GM10847 (cell line): ENCODE measurements around the gene GALNT12.

Source experiments
- POLR2A ChIP-seq: IDR thresholded peaks from 2 replicates; pipeline ENCODE4 v1.6.1; 2011; ENCODE audit not compliant: insufficient read length; ENCODE audit errors: extremely low read depth

Gene GALNT12, protein sequence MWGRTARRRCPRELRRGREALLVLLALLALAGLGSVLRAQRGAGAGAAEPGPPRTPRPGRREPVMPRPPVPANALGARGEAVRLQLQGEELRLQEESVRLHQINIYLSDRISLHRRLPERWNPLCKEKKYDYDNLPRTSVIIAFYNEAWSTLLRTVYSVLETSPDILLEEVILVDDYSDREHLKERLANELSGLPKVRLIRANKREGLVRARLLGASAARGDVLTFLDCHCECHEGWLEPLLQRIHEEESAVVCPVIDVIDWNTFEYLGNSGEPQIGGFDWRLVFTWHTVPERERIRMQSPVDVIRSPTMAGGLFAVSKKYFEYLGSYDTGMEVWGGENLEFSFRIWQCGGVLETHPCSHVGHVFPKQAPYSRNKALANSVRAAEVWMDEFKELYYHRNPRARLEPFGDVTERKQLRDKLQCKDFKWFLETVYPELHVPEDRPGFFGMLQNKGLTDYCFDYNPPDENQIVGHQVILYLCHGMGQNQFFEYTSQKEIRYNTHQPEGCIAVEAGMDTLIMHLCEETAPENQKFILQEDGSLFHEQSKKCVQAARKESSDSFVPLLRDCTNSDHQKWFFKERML

DNA sequence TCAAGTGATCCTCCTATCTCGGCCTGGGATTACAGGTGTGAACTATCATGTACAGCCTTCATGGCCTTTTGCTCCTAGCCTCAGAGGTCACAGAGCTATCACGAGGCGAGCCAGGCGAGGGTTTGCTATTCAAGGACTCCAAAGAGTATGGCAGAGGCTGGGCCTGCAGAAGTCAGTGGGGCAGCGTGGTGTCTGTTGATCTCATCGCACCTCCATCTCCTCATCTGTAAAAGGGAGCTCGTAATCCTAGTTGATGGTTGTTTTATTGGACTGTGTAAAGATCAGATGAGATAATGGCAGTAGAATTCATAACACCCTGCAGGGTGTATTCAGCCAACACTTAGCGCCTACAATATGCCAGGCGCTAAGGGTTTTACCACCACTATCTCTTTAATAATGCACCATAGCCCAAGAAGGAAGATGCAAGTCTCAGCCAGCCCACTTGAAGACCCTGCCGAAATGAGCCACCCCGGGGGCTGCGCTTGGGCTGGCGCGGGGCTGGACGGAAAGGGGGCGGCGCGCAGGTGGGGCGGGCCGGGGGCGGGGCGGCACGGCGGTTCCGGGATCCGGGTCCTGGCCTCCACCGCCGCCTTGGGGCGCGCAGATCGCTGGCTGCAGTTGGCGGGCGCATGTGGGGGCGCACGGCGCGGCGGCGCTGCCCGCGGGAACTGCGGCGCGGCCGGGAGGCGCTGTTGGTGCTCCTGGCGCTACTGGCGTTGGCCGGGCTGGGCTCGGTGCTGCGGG is at the start of gene GALNT12:
Gene GALNT12, plus strand, starts transcription at position 601 of the 744 bp plus-strand sequence. Its CDS starts 29 bp downstream, at position 630.
- peak; percentile 29 for TF ChIP-seq POLR2A

DNA sequence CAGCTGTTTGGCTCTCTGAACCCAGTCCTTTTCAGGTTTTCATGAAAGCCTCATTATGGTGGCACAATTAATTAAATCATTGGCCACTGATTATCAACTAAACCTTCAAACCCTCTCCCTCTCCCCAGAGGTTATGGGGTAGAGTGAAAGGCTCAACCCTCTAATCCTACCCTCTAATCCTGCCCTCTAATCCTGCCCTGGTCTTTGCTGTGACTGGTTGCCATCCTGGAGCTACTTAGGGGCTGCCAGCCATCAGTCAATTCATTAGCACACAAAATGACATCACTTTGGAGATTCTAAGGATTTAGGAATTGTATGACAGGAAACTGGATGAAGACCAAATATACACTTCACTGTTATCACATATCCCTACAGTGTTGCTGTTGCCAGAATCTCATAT is 47.2 kb upstream of the GALNT12 start:
- TF ChIP-seq POLR2A: no peak

DNA sequence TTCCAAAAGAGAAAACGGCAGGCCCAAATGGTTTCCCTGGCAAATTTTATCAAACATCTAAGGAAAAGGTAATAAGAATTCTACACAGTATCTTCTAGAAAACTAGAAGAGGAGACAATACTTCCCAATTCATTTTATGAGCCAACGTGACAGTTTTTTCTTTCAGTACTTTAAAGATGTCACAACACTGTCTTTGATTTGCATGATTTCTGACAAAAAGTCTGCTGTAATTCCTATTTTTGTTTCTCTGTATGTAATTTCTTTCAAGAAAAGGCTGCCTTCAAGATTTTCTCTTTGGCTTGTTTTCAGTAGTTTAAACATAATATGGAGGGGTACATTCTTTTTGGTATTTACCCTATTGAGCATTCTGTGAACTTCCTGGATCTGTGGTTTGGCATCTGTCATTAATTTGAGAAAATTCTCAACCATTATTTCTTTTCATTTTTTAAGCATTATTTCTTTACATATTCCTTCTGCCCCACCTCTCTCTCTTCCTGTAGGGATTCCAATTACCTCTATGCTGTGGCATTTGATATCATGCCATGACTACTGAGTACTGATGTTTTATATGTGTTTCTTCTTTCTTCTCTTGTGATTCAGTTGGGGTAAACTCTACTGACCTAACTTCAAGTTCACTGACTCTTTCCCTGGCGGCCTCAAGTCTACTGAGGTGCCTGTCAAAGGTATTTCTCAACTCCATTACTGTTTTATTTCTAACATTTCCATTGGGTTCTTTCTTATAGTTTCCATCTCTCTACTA is 43.3 kb upstream of the GALNT12 start:
- no peak for TF ChIP-seq POLR2A

DNA sequence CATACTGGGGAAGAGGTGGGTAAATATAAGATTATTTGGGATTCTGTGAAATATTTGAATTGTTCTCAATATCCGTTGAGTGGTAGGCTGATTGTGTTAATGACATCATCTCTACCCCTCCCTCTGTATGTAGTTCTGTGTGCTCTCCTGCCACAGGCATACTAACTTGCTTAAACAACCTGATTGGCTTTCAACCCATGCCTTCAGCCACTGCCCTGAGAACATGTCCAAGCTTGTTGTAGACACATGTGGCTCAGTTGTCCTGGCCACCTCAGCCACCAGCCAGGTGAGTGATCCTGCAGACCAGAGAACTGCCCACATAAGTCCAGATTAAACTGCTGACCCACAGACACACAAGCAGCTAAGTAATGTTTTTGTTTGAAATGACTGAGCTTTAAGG is 42.2 kb upstream of the GALNT12 start:
- TF ChIP-seq POLR2A: no peak

DNA sequence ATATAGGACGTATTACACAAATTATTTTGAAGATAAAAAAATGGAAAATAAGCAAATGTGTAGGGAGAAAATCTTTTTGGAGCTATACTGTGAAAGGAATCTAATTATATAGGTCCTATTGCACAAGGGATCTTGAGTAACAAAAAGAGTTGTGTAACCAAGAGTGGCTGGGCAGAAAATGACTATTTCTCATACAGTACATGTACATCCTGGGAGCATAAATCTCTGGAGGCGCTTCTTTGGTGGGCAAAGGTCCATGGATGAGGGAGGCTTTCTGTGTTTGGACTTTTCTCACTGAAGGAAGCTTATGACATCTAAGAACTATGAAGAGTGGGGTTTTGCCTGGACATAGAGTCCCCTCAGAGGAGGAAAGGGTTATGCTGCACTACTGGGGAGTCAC is 40.9 kb upstream of the GALNT12 start:
- TF ChIP-seq POLR2A: no peak

DNA sequence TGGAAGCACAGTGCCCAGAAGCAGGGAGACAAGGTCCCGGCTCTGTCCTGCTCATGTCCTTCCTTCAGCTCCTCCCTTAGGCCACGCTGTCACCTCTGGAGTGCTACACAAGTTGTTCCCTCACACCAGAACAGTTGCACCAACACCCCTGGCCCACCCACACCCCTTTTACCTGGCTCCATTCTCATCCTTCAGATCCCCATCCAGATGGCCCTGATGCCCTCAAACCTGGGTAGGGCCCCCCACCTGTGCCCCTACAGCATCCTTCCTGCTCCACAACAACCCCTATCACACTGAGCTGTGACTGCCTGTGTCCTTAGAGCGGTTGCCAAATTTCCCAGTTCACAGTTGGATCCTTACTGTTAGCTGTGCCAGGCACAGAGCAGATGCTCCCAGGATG is 40.3 kb upstream of the GALNT12 start:
- TF ChIP-seq POLR2A: no peak

DNA sequence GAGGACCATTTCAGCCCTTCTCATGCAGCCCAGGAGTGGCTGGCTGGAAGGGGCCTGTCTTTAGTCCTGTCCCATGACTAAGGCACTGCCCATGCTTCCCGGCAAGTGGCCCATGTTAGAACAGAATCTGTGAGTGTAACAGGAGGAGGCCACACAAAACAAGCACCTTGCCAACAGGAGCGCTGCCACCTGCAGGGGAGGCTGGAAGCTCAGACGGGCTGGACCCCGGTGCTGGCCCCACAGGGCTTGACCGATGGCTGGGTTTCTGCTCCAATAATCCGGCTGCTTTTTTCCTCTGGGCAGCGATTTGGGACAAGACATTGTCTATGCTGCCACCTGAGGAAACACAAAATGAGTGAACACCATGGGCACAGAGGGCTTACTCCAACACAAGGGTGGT is 39.6 kb upstream of the GALNT12 start:
- no peak for TF ChIP-seq POLR2A

DNA sequence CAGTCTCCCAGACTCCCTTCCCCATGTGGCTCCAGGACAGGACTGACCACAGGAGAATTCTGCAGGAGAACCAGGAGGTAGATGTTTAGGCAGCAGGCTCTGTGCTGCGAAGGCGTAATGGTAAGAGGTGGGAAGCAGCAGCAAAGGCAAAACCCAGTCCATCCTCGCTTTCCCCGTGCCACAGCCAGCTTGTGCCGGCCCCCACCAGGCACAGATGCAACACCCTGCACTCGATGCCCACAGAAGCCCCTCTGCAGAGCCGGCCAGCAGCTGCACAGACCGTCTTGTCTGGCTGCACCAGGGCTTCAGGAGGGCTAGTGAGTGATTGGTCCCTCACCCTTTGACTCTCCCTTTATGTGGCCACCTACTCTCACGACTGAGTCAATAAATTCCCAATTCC is 39.1 kb upstream of the GALNT12 start:
- TF ChIP-seq POLR2A: no peak

DNA sequence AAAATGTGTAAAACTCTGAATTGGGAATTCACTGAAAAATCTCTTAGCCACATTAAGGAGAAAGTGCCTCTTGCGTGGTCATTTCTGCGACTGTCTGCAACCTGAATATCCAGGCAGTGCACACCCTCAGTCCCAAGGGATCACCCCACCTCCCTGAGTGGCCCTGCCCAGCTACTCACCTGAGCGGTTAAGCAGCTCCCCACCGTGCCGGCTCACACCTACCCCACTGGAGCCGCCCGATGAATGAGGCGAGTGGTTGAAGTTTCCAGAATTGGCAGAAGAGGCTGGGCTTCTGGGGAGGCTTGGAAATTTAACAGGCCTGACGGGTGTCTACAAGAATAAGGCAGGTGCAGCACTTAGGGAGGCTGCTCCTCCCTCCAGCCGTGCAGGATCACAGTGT is 36.8 kb upstream of the GALNT12 start:
- TF ChIP-seq POLR2A: no peak

DNA sequence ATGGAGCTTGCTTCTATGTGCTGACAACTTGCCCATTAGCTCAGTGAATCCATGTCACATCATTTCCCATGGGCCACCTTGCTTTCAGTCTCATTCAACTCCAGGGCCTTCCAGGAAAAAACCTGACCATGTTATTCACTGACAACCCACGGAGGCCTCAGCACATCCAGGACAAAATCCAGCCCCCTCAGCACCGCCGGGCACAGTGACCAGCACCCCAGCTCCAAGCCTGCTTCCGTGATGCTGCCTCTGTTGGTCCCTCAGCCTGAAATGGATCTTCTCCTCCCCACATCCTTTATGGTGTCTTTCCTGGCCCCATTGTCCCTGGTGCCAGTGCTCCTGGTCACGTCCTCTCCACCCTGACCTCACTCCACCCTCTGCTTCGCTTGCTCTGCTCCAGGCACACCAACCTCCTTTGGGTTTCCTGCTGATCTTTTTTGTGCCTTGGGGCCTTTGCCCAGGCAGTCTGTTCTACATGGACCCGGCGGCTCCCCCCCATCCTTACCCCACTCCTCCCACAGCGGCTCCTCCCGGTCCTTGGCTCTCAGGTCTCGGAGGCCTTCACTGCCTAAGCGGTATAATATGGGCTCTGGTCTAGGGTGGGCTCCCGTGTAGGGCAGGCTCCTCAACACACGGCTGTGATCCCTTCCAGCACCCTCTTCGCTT is 36.1 kb upstream of the GALNT12 start:
- TF ChIP-seq POLR2A: no peak

DNA sequence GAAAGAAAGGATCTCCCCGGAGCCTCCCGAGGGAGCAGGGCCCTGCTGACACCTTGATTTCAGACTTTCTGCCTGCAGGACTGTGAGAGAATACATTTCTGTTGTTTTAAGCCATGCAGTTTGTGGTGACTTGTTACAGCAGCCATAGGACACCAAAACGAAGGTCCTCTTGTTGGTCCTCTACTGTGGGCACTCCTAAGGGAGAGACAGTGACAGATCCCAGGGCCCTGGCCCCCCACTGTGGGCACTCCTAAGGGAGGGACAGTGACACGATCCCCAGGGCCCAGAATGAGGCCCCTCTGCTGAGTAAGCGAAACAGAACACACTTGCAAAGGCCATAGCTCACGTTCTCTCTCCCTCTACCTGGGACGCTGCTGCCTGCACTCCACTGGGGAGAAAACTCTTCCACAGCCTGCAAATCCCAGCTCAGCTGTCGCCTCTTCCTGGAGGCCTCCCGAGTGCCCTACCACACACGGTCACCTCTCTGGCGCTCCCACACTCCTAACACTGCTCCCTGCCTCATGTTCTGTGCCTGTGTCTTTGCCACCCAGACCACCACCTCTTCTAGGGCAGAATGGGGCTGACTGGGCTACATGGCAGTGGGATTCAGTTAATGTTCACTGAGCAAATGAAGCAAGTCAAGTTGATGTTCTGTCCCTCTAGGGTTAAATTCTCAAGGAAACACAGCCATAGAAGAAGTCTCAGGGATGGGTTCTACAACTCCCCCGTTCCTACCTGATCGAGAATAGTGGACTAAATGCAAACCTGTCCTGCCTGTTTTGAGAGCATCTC is 34.9 kb upstream of the GALNT12 start:
- no peak for TF ChIP-seq POLR2A

DNA sequence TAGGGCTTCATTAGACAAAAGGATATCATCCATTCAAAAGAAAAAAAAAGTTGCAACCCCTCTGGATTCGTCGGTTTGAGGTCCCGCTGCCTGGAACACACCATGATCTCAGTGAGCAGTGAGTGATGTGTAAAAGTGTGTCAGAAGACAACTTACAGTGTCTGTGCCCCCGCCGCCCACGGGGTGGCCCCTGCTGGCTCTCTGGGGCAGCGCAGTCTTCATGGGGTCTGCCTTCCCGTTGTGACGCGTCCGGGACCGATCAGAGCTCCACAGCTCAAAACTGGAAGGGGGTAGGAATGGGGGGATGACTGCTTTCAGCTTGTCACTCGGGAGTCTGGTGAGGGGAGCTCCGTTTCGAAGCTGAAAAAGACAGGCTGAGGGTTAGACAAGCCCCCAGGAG is 33.7 kb upstream of the GALNT12 start:
- no peak for TF ChIP-seq POLR2A

DNA sequence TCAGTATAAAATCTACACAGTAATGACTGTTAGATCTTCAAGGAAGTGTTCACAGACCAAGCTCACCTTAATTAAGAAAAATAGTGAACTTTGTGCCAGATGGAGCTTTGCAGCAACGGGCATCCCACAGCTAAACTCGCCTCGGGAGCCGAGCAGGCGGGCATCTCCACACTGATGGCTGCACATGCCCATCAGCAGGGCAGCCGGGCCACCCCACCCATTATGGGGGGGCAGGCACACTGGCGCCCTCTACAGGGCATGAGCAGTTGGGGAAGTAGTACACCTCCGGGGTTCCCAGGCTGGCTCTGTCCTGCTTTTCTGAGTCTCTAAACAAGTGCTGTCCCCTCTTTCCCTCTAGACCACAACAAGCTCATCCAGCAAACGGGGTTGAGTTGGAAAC is 32.7 kb upstream of the GALNT12 start:
- no peak for TF ChIP-seq POLR2A

DNA sequence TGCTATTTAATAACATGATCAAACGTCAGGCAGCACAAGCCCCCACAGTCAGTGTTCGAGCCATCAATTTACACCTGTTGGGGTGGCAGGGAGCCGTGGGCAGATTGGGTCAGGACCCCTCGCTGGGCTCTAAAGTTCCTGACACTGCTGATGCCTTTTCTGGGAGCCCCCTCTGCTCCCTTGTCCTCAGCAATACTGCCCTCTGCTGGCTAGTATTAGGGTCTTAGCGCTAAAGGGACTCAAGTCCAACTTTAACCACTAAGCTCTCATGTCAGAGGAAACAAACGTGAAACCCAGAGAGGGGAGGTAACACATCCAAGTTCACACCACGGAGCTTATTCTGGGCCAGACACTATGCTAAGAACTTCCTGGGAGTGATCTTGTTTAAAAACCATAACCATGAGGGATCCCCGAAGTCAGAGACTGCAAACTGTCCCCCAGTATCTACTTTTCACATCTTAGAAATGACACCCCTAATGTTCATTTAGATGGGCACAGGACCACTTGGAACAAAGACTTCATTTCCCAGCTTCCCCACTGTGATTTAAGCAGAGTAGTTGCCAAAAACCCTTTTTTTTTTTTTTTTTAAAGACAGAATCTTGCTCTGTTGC is 31.5 kb upstream of the GALNT12 start:
- no peak for TF ChIP-seq POLR2A
